Dermis microvascular lymphatic vessel endothelial cell (primary cell): ENCODE results near the gene SEC61B. TPM values are rescaled to one million over a fixed set of nuclear protein-coding genes. Genes with fewer than 3 reads are reported as not detected.
"Not testable (repeated sequence)": the region's sequence is repeated elsewhere in the genome, so short reads cannot be mapped to it uniquely, and the experiment has no call there.

ENCODE experiments used
- DNase-seq, 2 donors: peaks; one replicate each; pipeline versions ENCODE4 v3.0.0 to v3.0.0-alpha.2; 2010; ENCODE audit warnings: low read depth in 2 of 2
- total RNA-seq: library from RNA; depleted of rRNA; stranded (reverse); fragments of >200 nt; gene quantifications from 2 replicates; pipeline ENCODE4 v1.2.1, GENCODE V29; 2014

Gene SEC61B
- total RNA-seq, 1 donor from 2014 or later = 87.7 TPM

- DNase-seq = no peak
These were observed 14.0 kb downstream of the SEC61B start for GRCh38 chr9:99235926-99236634.

- no peak for DNase-seq
These were observed 15.3 kb downstream of the SEC61B start for GRCh38 chr9:99237356-99237755.

GRCh38 chr9:99237849-99238248, 15.8 kb downstream of the SEC61B start:
- not testable (repeated sequence) for DNase-seq

GRCh38 chr9:99238331-99238730, 16.2 kb downstream of the SEC61B start:
- no peak for DNase-seq

GRCh38 chr9:99239341-99240060, 17.4 kb downstream of the SEC61B start:
- DNase-seq = no peak

GRCh38 chr9:99241106-99241505, 19.0 kb downstream of the SEC61B start:
- DNase-seq = peak in 1 of 2 donors; percentile 45

- no peak for DNase-seq
These were observed 22.5 kb downstream of the SEC61B start for GRCh38 chr9:99244344-99245260.

- DNase-seq = no peak
These were observed 27.5 kb downstream of the SEC61B start for GRCh38 chr9:99249619-99250018.

- DNase-seq = no peak
These were observed 29.1 kb downstream of the SEC61B start for GRCh38 chr9:99251157-99251556.

- no peak for DNase-seq
These were observed 31.1 kb downstream of the SEC61B start for GRCh38 chr9:99253134-99253533.

- DNase-seq = no peak
These were observed 31.8 kb downstream of the SEC61B start for GRCh38 chr9:99253772-99254431.

- DNase-seq = no peak
These were observed 33.6 kb downstream of the SEC61B start for GRCh38 chr9:99255651-99256050.

- DNase-seq = no peak
These were observed 35.8 kb downstream of the SEC61B start for GRCh38 chr9:99257723-99258389.

GRCh38 chr9:99259231-99259918, 37.3 kb downstream of the SEC61B start:
- DNase-seq = peak; percentile 63 to 73

GRCh38 chr9:99261923-99262322, 39.8 kb downstream of the SEC61B start:
- no peak for DNase-seq

- DNase-seq = no peak
These were observed 40.9 kb downstream of the SEC61B start for GRCh38 chr9:99262949-99263418.

- peak in 1 of 2 donors; percentile 29 for DNase-seq
These were observed 42.1 kb downstream of the SEC61B start for GRCh38 chr9:99264070-99264680.

GRCh38 chr9:99265691-99266090, 43.6 kb downstream of the SEC61B start:
- DNase-seq = no peak

GRCh38 chr9:99266255-99267023, 44.4 kb downstream of the SEC61B start:
- peak; percentile 23 to 70 for DNase-seq
